HFFc6 (cell line): Measurements from ENCODE around the gene SERP2. TPM values are rescaled to one million over a fixed set of nuclear protein-coding genes. Genes with fewer than 3 reads are reported as not detected.

Source experiments
- DNase-seq: peaks from one replicate; pipeline ENCODE4 v3.0.0-alpha.2; 2018
- H3K27ac Mint-ChIP-seq: 2 replicates; pipeline ENCODE4 v1.8.0; 2020; ENCODE audit warnings: mild to moderate bottlenecking, mixed read lengths
- H3K27me3 Mint-ChIP-seq: 2 replicates; pipeline ENCODE4 v1.8.0; 2021; ENCODE audit warnings: mild to moderate bottlenecking, moderate library complexity, mixed read lengths; ENCODE audit not compliant: insufficient read depth
- H3K36me3 Mint-ChIP-seq: 2 replicates; pipeline ENCODE4 v1.8.0; 2021; ENCODE audit warnings: low read depth, mixed read lengths
- H3K4me1 Mint-ChIP-seq: 2 replicates; pipeline ENCODE4 v1.8.0; 2020; ENCODE audit warnings: low read depth, mixed read lengths
- H3K4me3 Mint-ChIP-seq: 2 replicates; pipeline ENCODE4 v1.8.0; 2020; ENCODE audit warnings: mild to moderate bottlenecking, moderate library complexity, mixed read lengths
- H3K9me3 Mint-ChIP-seq: 2 replicates; pipeline ENCODE4 v1.8.0; 2020; ENCODE audit warnings: mild to moderate bottlenecking, mixed read lengths
- CTCF ChIP-seq: fragments of 200-600 bp; sonication (generic); IDR thresholded peaks from 2 replicates; pipeline ENCODE4 v1.5.0; 2021; ENCODE audit warnings: antibody characterized with exemption, mild to moderate bottlenecking
- total RNA-seq, 6 experiments: library from RNA; stranded (reverse); fragmentation: NEBNext Ultra II Directional; extraction: Animal tissue kit (Norgen Biotek cat#: 25700); gene quantifications; 2 replicates in 1 of 6; 3 replicates in 5 of 6; pipeline ENCODE4 v1.2.3, GENCODE V29; 2021

Gene SERP2
- total RNA-seq, 6 experiments from 2014 or later: 1.4 to 2.5 (median 2.1) TPM

GRCh38 chr13:44371421-44371820 lies 2.2 kb upstream of the SERP2 start:
- H3K27me3 Mint-ChIP-seq: peaks cover 32% of the 10 kb centered on the region
- no peak overlapping the region for H3K27ac Mint-ChIP-seq
- no peaks in the 10 kb centered on the region for H3K9me3 Mint-ChIP-seq
- H3K4me1 Mint-ChIP-seq: peaks cover 28% of the 10 kb centered on the region
- no peak for DNase-seq
- H3K36me3 Mint-ChIP-seq: no peaks in the 10 kb centered on the region
- TF ChIP-seq CTCF: no peak
- no peak overlapping the region for H3K4me3 Mint-ChIP-seq

- Mint-ChIP-seq H3K4me3 (peak overlapping the region; percentile 8; the same call in 1 of the 2 replicates), H3K27ac (no peak overlapping the region), H3K9me3 (no peaks in the 10 kb centered on the region), H3K36me3 (no peaks in the 10 kb centered on the region), H3K27me3 (peaks cover 32% of the 10 kb centered on the region), H3K4me1 (peaks cover 19% of the 10 kb centered on the region)
- no peak for TF ChIP-seq CTCF
- no peak for DNase-seq
These were observed 400 bp upstream of the SERP2 start for GRCh38 chr13:44373247-44373600.

GRCh38 chr13:44374348-44374712 lies 706 bp downstream of the SERP2 start:
- peaks cover 8% of the 10 kb centered on the region for H3K4me1 Mint-ChIP-seq
- H3K27me3 Mint-ChIP-seq: peaks cover 28% of the 10 kb centered on the region
- no peak for DNase-seq
- no peaks in the 10 kb centered on the region for H3K9me3 Mint-ChIP-seq
- no peaks in the 10 kb centered on the region for H3K36me3 Mint-ChIP-seq
- TF ChIP-seq CTCF: no peak
- peak overlapping the region; percentile 31 for H3K4me3 Mint-ChIP-seq
- no peak overlapping the region for H3K27ac Mint-ChIP-seq

GRCh38 chr13:44378277-44378676 lies 4.7 kb downstream of the SERP2 start:
- no peak for DNase-seq
- Mint-ChIP-seq H3K4me1 (peaks cover 30% of the 10 kb centered on the region), H3K27ac (no peak overlapping the region), H3K27me3 (peaks cover 11% of the 10 kb centered on the region; the same call in 1 of the 2 replicates), H3K9me3 (no peaks in the 10 kb centered on the region), H3K4me3 (no peak overlapping the region), H3K36me3 (no peaks in the 10 kb centered on the region)
- no peak for TF ChIP-seq CTCF

GRCh38 chr13:44379885-44380284 lies 6.3 kb downstream of the SERP2 start:
- Mint-ChIP-seq H3K9me3 (no peaks in the 10 kb centered on the region), H3K4me1 (peaks cover 24% of the 10 kb centered on the region), H3K4me3 (no peak overlapping the region), H3K27me3 (peaks cover 13% of the 10 kb centered on the region), H3K36me3 (no peaks in the 10 kb centered on the region), H3K27ac (peak overlapping the region; percentile 25; the same call in 1 of the 2 replicates)
- no peak for DNase-seq
- no peak for TF ChIP-seq CTCF
